ENCODE measurements around the gene MINPP1. TPM values are rescaled to one million over a fixed set of nuclear protein-coding genes. Genes with fewer than 3 reads are reported as not detected.

The MINPP1 gene
- total RNA-seq, 1 donor from 2014 or later = 23.3 TPM

DNA sequence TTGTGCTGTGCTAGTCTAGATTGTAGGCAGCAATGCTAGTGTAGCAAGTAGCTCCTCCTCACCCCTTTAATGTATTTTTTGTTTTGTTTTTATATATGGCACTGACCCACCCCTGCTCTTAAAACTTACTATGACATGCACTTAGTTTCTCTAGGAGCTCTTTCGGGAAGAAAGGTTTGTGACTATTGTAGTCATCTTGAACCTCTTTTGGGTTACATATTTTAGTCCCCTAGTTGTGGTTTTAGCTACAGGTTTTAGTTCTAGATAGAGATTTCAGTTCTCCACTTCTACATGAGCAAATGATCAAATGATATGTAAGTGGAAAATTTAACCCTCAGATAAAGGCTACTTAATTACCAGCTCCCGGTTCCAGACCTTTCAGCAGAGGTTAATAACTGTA lies 14.9 kb downstream of the MINPP1 start:
- Mint-ChIP-seq H3K36me3 (peaks cover 37% of the 10 kb centered on the region), H3K27ac (no peak overlapping the region)

DNA sequence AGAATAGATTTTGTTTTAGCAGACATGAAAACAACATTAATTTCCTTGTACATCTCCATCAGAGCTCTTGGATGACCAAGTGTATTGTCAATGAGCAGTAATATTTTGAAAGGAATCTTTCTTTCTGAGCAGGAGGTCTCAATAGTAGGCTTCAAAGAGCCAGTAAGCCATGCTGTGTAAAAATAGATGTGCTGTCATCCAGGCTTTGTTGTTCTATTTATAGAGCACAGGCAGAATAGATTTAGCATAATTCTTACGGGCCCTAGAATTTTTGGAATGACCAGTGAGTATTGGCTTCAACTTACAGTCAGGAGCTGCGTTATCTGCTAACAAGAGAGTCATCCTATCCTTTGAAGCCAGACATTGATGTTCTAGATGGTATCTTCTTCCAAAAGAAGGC lies 19.0 kb downstream of the MINPP1 start:
- DNase-seq (ENCODE audit: low spot score in 2 of 2, unreplicated experiment in 2 of 2) = no peak
- H3K36me3 Mint-ChIP-seq = peaks cover 60% of the 10 kb centered on the region

More for the DNA sequence above, 14.9 kb downstream of the MINPP1 start:
- Mint-ChIP-seq H3K4me3 (no peak overlapping the region), H3K27me3 (ENCODE audit: low read depth) (no peaks in the 10 kb centered on the region), H3K4me1 (no peaks in the 10 kb centered on the region), H3K9me3 (peaks cover 7% of the 10 kb centered on the region)
- TF ChIP-seq, protein P1, sequence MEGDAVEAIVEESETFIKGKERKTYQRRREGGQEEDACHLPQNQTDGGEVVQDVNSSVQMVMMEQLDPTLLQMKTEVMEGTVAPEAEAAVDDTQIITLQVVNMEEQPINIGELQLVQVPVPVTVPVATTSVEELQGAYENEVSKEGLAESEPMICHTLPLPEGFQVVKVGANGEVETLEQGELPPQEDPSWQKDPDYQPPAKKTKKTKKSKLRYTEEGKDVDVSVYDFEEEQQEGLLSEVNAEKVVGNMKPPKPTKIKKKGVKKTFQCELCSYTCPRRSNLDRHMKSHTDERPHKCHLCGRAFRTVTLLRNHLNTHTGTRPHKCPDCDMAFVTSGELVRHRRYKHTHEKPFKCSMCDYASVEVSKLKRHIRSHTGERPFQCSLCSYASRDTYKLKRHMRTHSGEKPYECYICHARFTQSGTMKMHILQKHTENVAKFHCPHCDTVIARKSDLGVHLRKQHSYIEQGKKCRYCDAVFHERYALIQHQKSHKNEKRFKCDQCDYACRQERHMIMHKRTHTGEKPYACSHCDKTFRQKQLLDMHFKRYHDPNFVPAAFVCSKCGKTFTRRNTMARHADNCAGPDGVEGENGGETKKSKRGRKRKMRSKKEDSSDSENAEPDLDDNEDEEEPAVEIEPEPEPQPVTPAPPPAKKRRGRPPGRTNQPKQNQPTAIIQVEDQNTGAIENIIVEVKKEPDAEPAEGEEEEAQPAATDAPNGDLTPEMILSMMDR (IDR thresholded peaks at IDR 0.05; ENCODE audit: unreplicated experiment) = no peak
- DNase-seq (ENCODE audit: low spot score in 2 of 2, unreplicated experiment in 2 of 2) = no peak

GRCh38 chr10:87524296-87524695 lies 19.6 kb downstream of the MINPP1 start:
- no peaks in the 10 kb centered on the region for H3K4me1 Mint-ChIP-seq

More for the DNA sequence above, 19.0 kb downstream of the MINPP1 start:
- Mint-ChIP-seq H3K27ac (no peak overlapping the region), H3K4me1 (no peaks in the 10 kb centered on the region), H3K4me3 (no peak overlapping the region), H3K27me3 (ENCODE audit: low read depth) (no peaks in the 10 kb centered on the region), H3K9me3 (peaks cover 15% of the 10 kb centered on the region)
- TF ChIP-seq, protein P1 (IDR thresholded peaks at IDR 0.05; ENCODE audit: unreplicated experiment) = no peak

GRCh38 chr10:87531908-87532622 lies 27.4 kb downstream of the MINPP1 start:
- no peaks in the 10 kb centered on the region for H3K27me3 Mint-ChIP-seq (ENCODE audit: low read depth)
- TF ChIP-seq, protein P1 (IDR thresholded peaks at IDR 0.05; ENCODE audit: unreplicated experiment) = no peak
- DNase-seq (ENCODE audit: low spot score in 2 of 2, unreplicated experiment in 2 of 2) = no peak
- no peak overlapping the region for H3K27ac Mint-ChIP-seq
- H3K9me3 Mint-ChIP-seq = peaks cover 22% of the 10 kb centered on the region
- peaks cover 5% of the 10 kb centered on the region for H3K4me1 Mint-ChIP-seq
- no peak overlapping the region for H3K4me3 Mint-ChIP-seq
- peaks cover 46% of the 10 kb centered on the region for H3K36me3 Mint-ChIP-seq

More at GRCh38 chr10:87524296-87524695, 19.6 kb downstream of the MINPP1 start:
- peaks cover 64% of the 10 kb centered on the region for H3K36me3 Mint-ChIP-seq
- H3K27me3 Mint-ChIP-seq (ENCODE audit: low read depth) = no peaks in the 10 kb centered on the region
- TF ChIP-seq, protein P1 (IDR thresholded peaks at IDR 0.05; ENCODE audit: unreplicated experiment) = no peak
- no peak for DNase-seq (ENCODE audit: low spot score in 2 of 2, unreplicated experiment in 2 of 2)
- peaks cover 19% of the 10 kb centered on the region for H3K9me3 Mint-ChIP-seq
- no peak overlapping the region for H3K4me3 Mint-ChIP-seq
- no peak overlapping the region for H3K27ac Mint-ChIP-seq

DNA sequence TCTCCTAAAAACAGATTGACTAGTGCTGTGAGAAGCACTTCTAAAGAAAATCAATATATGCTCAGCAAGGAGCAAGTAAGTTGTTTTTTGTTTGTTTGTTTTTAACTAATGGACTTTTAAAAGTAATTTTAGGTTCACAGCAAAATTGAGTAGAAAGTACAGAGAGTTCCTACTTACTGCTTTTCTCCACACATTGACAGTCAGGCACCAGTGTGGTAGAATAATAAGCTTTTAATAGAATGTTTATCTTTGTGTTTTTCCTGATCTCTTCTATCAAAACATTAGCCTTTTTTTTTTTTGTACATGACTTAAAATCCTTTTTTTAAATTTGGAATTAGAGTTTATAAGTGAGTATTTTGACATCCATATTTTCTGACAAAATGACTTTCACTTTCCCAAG lies 28.0 kb downstream of the MINPP1 start:
- Mint-ChIP-seq H3K27me3 (ENCODE audit: low read depth) (no peaks in the 10 kb centered on the region), H3K36me3 (peaks cover 39% of the 10 kb centered on the region), H3K4me1 (peaks cover 5% of the 10 kb centered on the region)

More for the DNA sequence above, 28.0 kb downstream of the MINPP1 start:
- H3K9me3 Mint-ChIP-seq = peaks cover 18% of the 10 kb centered on the region
- H3K4me3 Mint-ChIP-seq = no peak overlapping the region
- TF ChIP-seq, protein P1 (IDR thresholded peaks at IDR 0.05; ENCODE audit: unreplicated experiment) = no peak
- H3K27ac Mint-ChIP-seq = no peak overlapping the region
- no peak for DNase-seq (ENCODE audit: low spot score in 2 of 2, unreplicated experiment in 2 of 2)

Measured in mesothelial cell of epicardium (in vitro differentiated cells).